Coronary artery (tissue), 2 donors: Measurements from ENCODE around the gene RAB7B.

Experiments
- DNase-seq: peaks from one replicate; pipeline ENCODE4 v3.0.0-alpha.2; 2017; ENCODE audit warnings: low spot score
- H3K27ac ChIP-seq, 2 donors: fragments of 200-600 bp; sonication (generic); one replicate each; pipeline ENCODE4 v1.5.1; 2016 to 2019
- H3K4me3 ChIP-seq: fragments of 200-600 bp; sonication (generic); 2 replicates; pipeline ENCODE4 v1.5.1; 2016; ENCODE audit warnings: mild to moderate bottlenecking, moderate library complexity
- TF ChIP-seq, protein P1 (sequence below): fragments of 200-600 bp; sonication (generic); IDR thresholded peaks from one replicate; pipeline ENCODE4 v1.5.1; 2019; ENCODE audit warnings: antibody characterized with exemption

The RAB7B gene

DNA sequence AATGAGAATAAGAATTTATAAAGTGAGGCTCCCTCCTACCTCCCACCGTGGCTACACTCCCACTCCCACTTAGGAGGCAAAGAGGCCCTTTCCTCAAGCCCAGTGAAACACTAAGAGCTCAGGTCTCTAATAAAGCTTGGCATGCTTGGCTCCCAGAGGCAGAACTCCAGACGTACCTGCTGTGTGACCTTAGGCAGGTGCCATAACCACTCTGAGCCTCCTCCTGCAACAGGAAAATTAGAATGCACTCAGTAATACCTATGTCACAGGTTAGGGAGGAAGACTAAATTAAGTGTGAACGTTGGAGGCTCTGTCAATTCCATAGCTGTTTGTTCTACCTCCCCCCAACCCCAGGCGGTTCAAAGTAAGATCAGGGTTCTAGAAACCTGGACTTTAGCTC is 43.4 kb downstream of the RAB7B start:
- TF ChIP-seq, protein P1, sequence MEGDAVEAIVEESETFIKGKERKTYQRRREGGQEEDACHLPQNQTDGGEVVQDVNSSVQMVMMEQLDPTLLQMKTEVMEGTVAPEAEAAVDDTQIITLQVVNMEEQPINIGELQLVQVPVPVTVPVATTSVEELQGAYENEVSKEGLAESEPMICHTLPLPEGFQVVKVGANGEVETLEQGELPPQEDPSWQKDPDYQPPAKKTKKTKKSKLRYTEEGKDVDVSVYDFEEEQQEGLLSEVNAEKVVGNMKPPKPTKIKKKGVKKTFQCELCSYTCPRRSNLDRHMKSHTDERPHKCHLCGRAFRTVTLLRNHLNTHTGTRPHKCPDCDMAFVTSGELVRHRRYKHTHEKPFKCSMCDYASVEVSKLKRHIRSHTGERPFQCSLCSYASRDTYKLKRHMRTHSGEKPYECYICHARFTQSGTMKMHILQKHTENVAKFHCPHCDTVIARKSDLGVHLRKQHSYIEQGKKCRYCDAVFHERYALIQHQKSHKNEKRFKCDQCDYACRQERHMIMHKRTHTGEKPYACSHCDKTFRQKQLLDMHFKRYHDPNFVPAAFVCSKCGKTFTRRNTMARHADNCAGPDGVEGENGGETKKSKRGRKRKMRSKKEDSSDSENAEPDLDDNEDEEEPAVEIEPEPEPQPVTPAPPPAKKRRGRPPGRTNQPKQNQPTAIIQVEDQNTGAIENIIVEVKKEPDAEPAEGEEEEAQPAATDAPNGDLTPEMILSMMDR = no peak
- no peak for DNase-seq
- Histone ChIP-seq H3K4me3 (no peak overlapping the region), H3K27ac (no peak overlapping the region)

DNA sequence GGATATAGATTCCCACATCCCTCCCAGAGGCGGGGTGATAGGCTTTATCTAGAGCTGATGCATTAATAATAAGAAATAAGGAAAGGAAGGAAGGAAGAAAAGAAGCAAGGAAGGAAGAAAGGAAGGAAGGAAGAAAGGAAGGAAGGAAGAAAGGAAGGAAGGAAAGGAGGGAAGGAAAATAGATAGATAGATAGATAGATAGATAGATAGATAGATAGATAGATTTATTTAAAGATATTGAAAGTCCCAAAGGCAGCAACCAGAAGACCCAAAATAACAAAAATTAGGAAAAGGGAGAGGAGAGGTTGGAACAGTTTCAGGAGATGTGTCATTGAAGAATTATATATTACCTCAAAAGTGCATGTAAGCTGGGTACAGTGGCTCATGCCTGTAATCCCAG is 47.7 kb downstream of the RAB7B start:
- DNase-seq = no peak
- no peak overlapping the region for H3K27ac ChIP-seq
- H3K4me3 ChIP-seq = no peak overlapping the region
- TF ChIP-seq, protein P1 = no peak

DNA sequence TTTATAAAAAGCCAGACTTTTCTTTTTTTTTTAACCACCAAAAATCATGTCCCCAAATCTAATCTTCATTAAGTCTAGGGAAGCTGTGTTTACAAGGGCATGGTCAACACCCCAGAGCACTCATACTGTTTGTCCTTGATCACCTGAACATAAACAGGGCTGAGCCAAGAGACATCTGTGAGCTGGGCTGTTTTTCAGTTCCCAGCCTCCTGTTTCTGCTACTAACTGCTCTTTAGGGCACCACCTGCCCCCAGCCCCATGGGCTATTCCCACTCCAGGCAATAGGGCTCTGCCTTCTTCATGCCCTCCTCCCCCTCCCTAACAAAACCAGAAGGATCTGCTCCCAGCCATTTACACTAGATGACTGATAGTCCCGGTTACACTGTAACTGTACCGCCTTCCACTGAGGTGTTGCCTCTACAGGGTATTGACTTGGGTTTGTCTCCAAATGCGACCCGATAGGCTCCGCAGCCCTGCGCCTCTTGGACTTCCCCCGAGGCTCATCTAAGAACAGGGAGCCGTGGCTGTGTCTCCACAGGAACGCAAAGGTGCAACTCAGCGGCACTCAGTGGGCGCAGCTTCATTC is 48.3 kb downstream of the RAB7B start:
- DNase-seq = no peak
- Histone ChIP-seq H3K4me3 (no peak overlapping the region), H3K27ac (no peak overlapping the region)
- TF ChIP-seq, protein P1 = no peak

DNA sequence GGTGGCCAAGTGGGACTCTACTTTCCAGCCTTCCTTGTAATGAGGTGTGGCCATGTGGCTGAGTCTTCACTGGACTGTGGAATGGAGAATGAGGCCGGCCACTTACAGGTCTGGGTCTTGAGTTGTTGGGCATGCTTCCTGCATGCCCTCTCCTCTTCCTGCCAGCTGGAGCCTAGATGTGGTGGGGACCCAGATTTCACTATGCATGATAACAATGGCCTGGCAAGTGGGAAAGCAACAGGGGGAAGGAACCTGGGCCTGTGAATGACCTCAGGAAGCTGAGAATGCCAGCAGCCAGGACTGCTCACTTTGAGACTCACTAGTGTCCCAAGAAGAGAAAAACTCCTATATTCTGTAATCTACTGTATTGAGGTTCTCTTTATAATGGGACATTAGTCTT is 51.4 kb downstream of the RAB7B start:
- no peak overlapping the region for H3K27ac ChIP-seq
- no peak overlapping the region for H3K4me3 ChIP-seq
- no peak for DNase-seq
- TF ChIP-seq, protein P1 = no peak

DNA sequence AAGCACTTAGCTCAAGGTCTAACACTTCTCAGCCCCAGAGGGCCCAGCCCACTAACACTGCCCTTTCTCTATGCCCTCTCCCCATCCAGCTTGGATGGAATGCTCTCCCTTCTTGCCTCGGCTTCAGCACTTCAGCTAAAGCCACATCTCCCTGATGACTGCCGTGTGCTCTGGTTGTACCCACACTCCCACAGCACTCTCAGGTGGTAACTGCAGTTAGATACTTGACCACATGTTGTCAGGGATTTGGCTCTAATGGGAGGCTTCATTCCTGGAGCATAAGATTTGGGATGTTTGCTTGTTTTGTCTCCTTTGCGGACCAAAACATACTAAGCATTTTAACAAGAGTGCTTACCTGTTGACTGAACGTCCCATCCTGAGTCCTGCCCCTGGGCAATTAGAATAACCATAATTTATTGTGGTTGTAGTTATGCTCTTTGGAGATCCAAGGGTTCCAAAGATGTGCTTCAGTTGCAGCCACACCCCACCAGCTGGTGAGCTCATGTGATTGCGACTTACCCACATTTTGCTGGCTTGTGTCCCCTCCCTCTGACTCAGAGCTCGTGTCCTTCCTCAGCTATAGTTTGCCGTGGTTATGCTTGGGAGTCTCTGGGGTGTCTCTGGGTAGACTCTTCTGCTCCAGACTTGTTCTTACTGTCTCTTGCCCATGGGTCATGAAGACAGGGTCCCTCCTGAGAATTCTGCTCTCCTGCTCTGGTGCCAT is 52.2 kb downstream of the RAB7B start:
- no peak for DNase-seq
- TF ChIP-seq, protein P1 = no peak
- Histone ChIP-seq H3K27ac (no peak overlapping the region), H3K4me3 (no peak overlapping the region)

DNA sequence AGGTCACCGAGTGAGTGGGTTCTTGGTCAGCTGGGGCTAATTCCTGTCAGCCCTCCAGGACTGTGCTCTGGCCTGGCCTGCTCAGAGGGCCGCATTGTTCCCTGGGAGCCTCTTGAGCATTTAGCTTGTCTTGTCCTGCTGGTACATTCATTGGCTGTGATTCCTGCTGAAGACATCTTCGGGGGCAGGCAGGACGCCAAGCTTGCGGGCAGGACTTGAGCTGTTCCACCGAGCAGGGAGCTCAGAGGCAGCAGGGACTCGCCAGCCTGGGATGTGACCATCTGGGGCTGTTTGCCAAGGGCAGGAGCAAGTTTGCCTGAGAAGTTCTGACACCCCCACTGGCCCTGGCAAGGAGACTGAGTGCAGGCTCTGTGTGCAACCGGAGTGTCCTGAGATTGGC is 52.9 kb downstream of the RAB7B start:
- TF ChIP-seq, protein P1 = no peak
- H3K4me3 ChIP-seq = no peak overlapping the region
- H3K27ac ChIP-seq = no peak overlapping the region
- no peak for DNase-seq

DNA sequence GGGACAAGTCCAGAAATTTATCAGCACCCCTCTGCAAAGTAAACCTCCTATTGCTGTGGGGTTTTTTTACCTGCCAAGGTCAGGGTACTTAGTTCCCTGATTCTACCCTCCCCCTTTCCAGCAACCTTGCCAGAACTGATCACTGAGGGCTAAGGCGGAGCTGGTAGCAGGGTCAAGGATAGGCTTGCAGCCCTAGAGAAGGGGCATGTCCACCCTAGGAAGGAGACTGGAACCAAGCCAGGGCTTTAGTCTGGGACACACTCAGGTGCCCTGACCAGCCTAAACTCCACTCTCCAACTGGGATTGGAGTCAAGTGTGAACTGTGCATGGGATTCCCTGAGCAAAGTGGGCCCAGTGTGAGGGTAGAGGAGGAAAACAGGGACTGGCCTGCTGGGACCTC is 53.4 kb downstream of the RAB7B start:
- no peak for DNase-seq
- Histone ChIP-seq H3K27ac (no peak overlapping the region), H3K4me3 (no peak overlapping the region)
- TF ChIP-seq, protein P1 = no peak
